ENCODE measurements around the gene NFKBIB.
"Not testable (repeated sequence)": the region's sequence is repeated elsewhere in the genome, so short reads cannot be mapped to it uniquely, and the experiment has no call there.

Gene NFKBIB

GRCh38 chr19:38875656-38876395, 23.9 kb upstream of the NFKBIB start:
- no peak for DNase-seq

- DNase-seq = peak; percentile 85
Measured at GRCh38 chr19:38877781-38878574, 21.8 kb upstream of the NFKBIB start, which contains the start of gene RINL. RINL (minus strand) TSS chr19:38878275; CDS start chr19:38876742, 1,533 bp downstream.

GRCh38 chr19:38878575-38879399, 21.0 kb upstream of the NFKBIB start:
- no peak for DNase-seq

GRCh38 chr19:38879400-38879751, 20.4 kb upstream of the NFKBIB start:
- no peak for DNase-seq

GRCh38 chr19:38880076-38880881, 19.5 kb upstream of the NFKBIB start:
- DNase-seq = no peak

GRCh38 chr19:38880882-38881609, 18.7 kb upstream of the NFKBIB start:
- DNase-seq = no peak

- DNase-seq = no peak
Measured at GRCh38 chr19:38883286-38883685, 16.5 kb upstream of the NFKBIB start.

GRCh38 chr19:38884691-38885090, 15.1 kb upstream of the NFKBIB start:
- DNase-seq = not testable (repeated sequence)

- DNase-seq = no peak
Measured at GRCh38 chr19:38888876-38889275, 10.9 kb upstream of the NFKBIB start.

- no peak for DNase-seq
Measured at GRCh38 chr19:38889803-38890202, 10.0 kb upstream of the NFKBIB start.

GRCh38 chr19:38890686-38891085, 9.1 kb upstream of the NFKBIB start:
- no peak for DNase-seq

GRCh38 chr19:38891771-38892170, 8.0 kb upstream of the NFKBIB start:
- no peak for DNase-seq

- no peak for DNase-seq
Measured at GRCh38 chr19:38892841-38893240, 6.9 kb upstream of the NFKBIB start.

- no peak for DNase-seq
Measured at GRCh38 chr19:38893341-38893771, 6.4 kb upstream of the NFKBIB start.

GRCh38 chr19:38894968-38895367, 4.8 kb upstream of the NFKBIB start:
- DNase-seq = no peak

GRCh38 chr19:38898788-38899446, 852 bp upstream of the NFKBIB start:
- DNase-seq = no peak

- no peak for DNase-seq
Measured at GRCh38 chr19:38900202-38900629, 447 bp downstream of the NFKBIB start.

- DNase-seq = no peak
Measured at GRCh38 chr19:38900743-38901190, 998 bp downstream of the NFKBIB start.

- no peak for DNase-seq
Measured at GRCh38 chr19:38901683-38902082, 1.9 kb downstream of the NFKBIB start.

GRCh38 chr19:38904581-38905539, 5.1 kb downstream of the NFKBIB start:
- no peak for DNase-seq

All from CD4-positive, alpha-beta T cell treated with Interleukin-17A for 4 hours (primary cell).